ENCODE measurements around the gene GUSB. TPM values are rescaled to one million over a fixed set of nuclear protein-coding genes. Genes with fewer than 3 reads are reported as not detected.
"Not testable (repeated sequence)": the region's sequence is repeated elsewhere in the genome, so short reads cannot be mapped to it uniquely, and the experiment has no call there.

GUSB gene
- total RNA-seq, 1 experiment from 2014 or later, result 62.0 TPM

- Mint-ChIP-seq H3K9me3 (no peaks in the 10 kb centered on the region), H3K4me3 (no peak overlapping the region), H3K27ac (no peak overlapping the region; a peak in 2 of 7 replicates), H3K27me3 (ENCODE audit: low read depth) (no peaks in the 10 kb centered on the region), H3K36me3 (ENCODE audit: insufficient read depth in 1 of 3, low read depth in 3 of 3) (peaks cover 42 to 96% (median 74%) of the 10 kb centered on the region in 3 experiments; a peak in 6 of 7 replicates), H3K4me1 (no peaks in the 10 kb centered on the region)
- no peaks in the 10 kb centered on the region for H3K9me3 ChIP-seq (ENCODE audit: control insufficient read depth, low read depth, low read length)
- H3K27ac ChIP-seq (ENCODE audit: insufficient read length, low read depth, low read length), result no peak overlapping the region
- no peak overlapping the region for H2BK120ac ChIP-seq (ENCODE audit: low read depth, low read length, poor library complexity, severe bottlenecking)
- no CpG with 5 or more reads among the region's 6 CpGs for WGBS (ENCODE audit: extremely low coverage, insufficient read length, low lambda C conversion rate)
- H2BK12ac ChIP-seq (ENCODE audit: insufficient read length, low read depth, low read length), result no peak overlapping the region
- no peaks in the 10 kb centered on the region for H4K20me1 ChIP-seq (ENCODE audit: control insufficient read depth, insufficient read depth, insufficient read length)
- H3T11ph ChIP-seq (ENCODE audit: low read length), result no peak overlapping the region
- no peak overlapping the region for H2BK20ac ChIP-seq (ENCODE audit: low read depth, low read length, poor library complexity, severe bottlenecking)
- no peak overlapping the region for H3K14ac ChIP-seq (ENCODE audit: insufficient read depth, low read length)
- no peak overlapping the region for H4K5ac ChIP-seq (ENCODE audit: insufficient read length, low read depth, low read length)
- H3K9ac ChIP-seq (ENCODE audit: extremely low read depth, insufficient read length, low read length), result no peak overlapping the region
- no peak overlapping the region for H3K4me2 ChIP-seq (ENCODE audit: insufficient read depth, insufficient read length, low read length)
- H3K4me1 ChIP-seq (ENCODE audit: insufficient read depth, low read length), result no peaks in the 10 kb centered on the region
- H3K23me2 ChIP-seq (ENCODE audit: insufficient read length, low read depth, low read length, poor library complexity, severe bottlenecking), result no peaks in the 10 kb centered on the region
- H4K8ac ChIP-seq (replicated peaks; ENCODE audit: insufficient read length, low read depth, low read length), result no peak overlapping the region
- no peaks in the 10 kb centered on the region for H3K79me1 ChIP-seq (ENCODE audit: insufficient read depth, low read depth, low read length, poor library complexity, severe bottlenecking)
- no peak overlapping the region for H3K56ac ChIP-seq (ENCODE audit: insufficient read length, low read depth, low read length)
- no peak overlapping the region for H3K23ac ChIP-seq (ENCODE audit: insufficient read length, low read depth, low read length)
- no peak for TF ChIP-seq CTCF (conservative IDR thresholded peaks at IDR 0.05)
- DNase-seq, result no peak
- H2BK5ac ChIP-seq (ENCODE audit: insufficient read length, low read length), result no peak overlapping the region
- H3K27me3 ChIP-seq (ENCODE audit: insufficient read depth, low read length), result no peaks in the 10 kb centered on the region
- H4K91ac ChIP-seq (ENCODE audit: insufficient read length, low read depth, low read length), result no peak overlapping the region
- no peaks in the 10 kb centered on the region for H3K79me2 ChIP-seq (ENCODE audit: insufficient read depth, low read length)
- no peak overlapping the region for H2AFZ ChIP-seq (ENCODE audit: low read length)
- no peak overlapping the region for H3K18ac ChIP-seq (ENCODE audit: insufficient read length, low read depth, low read length)
- no peak overlapping the region for H2BK15ac ChIP-seq (ENCODE audit: low read depth, low read length)
- no peak overlapping the region for H2AK5ac ChIP-seq (ENCODE audit: insufficient read length, low read length)
- no peak overlapping the region for H3K4ac ChIP-seq (ENCODE audit: low read depth, low read length)
Observed at GRCh38 chr7:65966146-65966545, 15.9 kb downstream of the GUSB start.

- H4K20me1 ChIP-seq (ENCODE audit: control insufficient read depth, insufficient read depth, insufficient read length); H2BK20ac ChIP-seq (ENCODE audit: low read depth, low read length, poor library complexity, severe bottlenecking); H3K4me1 ChIP-seq (ENCODE audit: insufficient read depth, low read length); H3K4me2 ChIP-seq (ENCODE audit: insufficient read depth, insufficient read length, low read length); DNase-seq; H3K4ac ChIP-seq (ENCODE audit: low read depth, low read length); H3K9ac ChIP-seq (ENCODE audit: extremely low read depth, insufficient read length, low read length); H4K5ac ChIP-seq (ENCODE audit: insufficient read length, low read depth, low read length); H3K79me1 ChIP-seq (ENCODE audit: insufficient read depth, low read depth, low read length, poor library complexity, severe bottlenecking); H3T11ph ChIP-seq (ENCODE audit: low read length); H2AK5ac ChIP-seq (ENCODE audit: insufficient read length, low read length); H2BK5ac ChIP-seq (ENCODE audit: insufficient read length, low read length); H3K27ac Mint-ChIP-seq; H3K27me3 Mint-ChIP-seq (ENCODE audit: low read depth); H4K8ac ChIP-seq (replicated peaks; ENCODE audit: insufficient read length, low read depth, low read length); H3K14ac ChIP-seq (ENCODE audit: insufficient read depth, low read length); H3K27ac ChIP-seq (ENCODE audit: insufficient read length, low read depth, low read length); H4K91ac ChIP-seq (ENCODE audit: insufficient read length, low read depth, low read length); H3K4me3 Mint-ChIP-seq; H3K23ac ChIP-seq (ENCODE audit: insufficient read length, low read depth, low read length); H2BK12ac ChIP-seq (ENCODE audit: insufficient read length, low read depth, low read length); H3K27me3 ChIP-seq (ENCODE audit: insufficient read depth, low read length); H2BK15ac ChIP-seq (ENCODE audit: low read depth, low read length); H3K18ac ChIP-seq (ENCODE audit: insufficient read length, low read depth, low read length); H3K9me3 ChIP-seq (ENCODE audit: control insufficient read depth, low read depth, low read length); H3K9me3 Mint-ChIP-seq; H2BK120ac ChIP-seq (ENCODE audit: low read depth, low read length, poor library complexity, severe bottlenecking); H2AFZ ChIP-seq (ENCODE audit: low read length); H3K79me2 ChIP-seq (ENCODE audit: insufficient read depth, low read length); H3K23me2 ChIP-seq (ENCODE audit: insufficient read length, low read depth, low read length, poor library complexity, severe bottlenecking); H3K56ac ChIP-seq (ENCODE audit: insufficient read length, low read depth, low read length); H3K4me1 Mint-ChIP-seq: not testable (repeated sequence)
- WGBS (ENCODE audit: extremely low coverage, insufficient read length, low lambda C conversion rate), result no CpG with 5 or more reads among the region's 3 CpGs
- peaks cover 47 to 97% (median 71%) of the 10 kb centered on the region in 3 experiments; a peak in 6 of 7 replicates for H3K36me3 Mint-ChIP-seq (ENCODE audit: insufficient read depth in 1 of 3, low read depth in 3 of 3)
Observed at GRCh38 chr7:65964671-65965070, 17.3 kb downstream of the GUSB start.
